ENCODE measurements around the gene ACIN1. TPM values are rescaled to one million over a fixed set of nuclear protein-coding genes. Genes with fewer than 3 reads are reported as not detected.

ACIN1 gene
- total and polyA plus RNA-seq, 10 of the 15 experiments (the other 5 are each of a cell fraction or from before 2014, with no cell fraction given): 4.3 to 148 (median 93.4) TPM

- ATAC-seq (peak; percentile 79), DNase-seq (ENCODE audit: low read depth, low spot score) (no peak), FAIRE-seq (peak; percentile 92)
- Histone ChIP-seq H3K36me3 (ENCODE audit: control insufficient read depth in 2 of 2, insufficient read depth in 2 of 2, low read length in 1 of 2) (peaks cover 25 to 60% of the 10 kb centered on the region in 2 experiments), H2AFZ (ENCODE audit: control insufficient read depth, low read depth, low read length) (no peak overlapping the region), H3K4me2 (ENCODE audit: control insufficient read depth, insufficient read depth) (no peak overlapping the region), H3K9ac (ENCODE audit: control insufficient read depth, insufficient read depth, low read length) (no peak overlapping the region), H3K4me1 (ENCODE audit: control insufficient read depth, insufficient read depth, low read length) (0 out of 2 replicates have a peak, but pooled peaks cover 1% of the 10 kb centered on the region), H3K27me3 (replicated peaks in 1 of 2; ENCODE audit: control insufficient read depth in 2 of 2, insufficient read depth in 2 of 2, low read length in 1 of 2) (no peaks in the 10 kb centered on the region), H3K27ac (ENCODE audit: control insufficient read depth, insufficient read depth) (no peak overlapping the region), H3K9me3 (replicated peaks; ENCODE audit: control insufficient read depth, insufficient read depth, low read length) (no peaks in the 10 kb centered on the region), H3K4me3 (no peak overlapping the region), H3K79me2 (ENCODE audit: control insufficient read depth, insufficient read depth, low read length) (no peaks in the 10 kb centered on the region), H4K20me1 (ENCODE audit: control insufficient read depth, insufficient read depth) (no peaks in the 10 kb centered on the region)
- SMC1A ChIA-PET (ENCODE audit: uncharacterized antibody, unreplicated experiment): interaction anchor here (0.9 to 2.6 kb wide), 15 partner anchors 8 to 303 kb away, joined by 3 to 15 read pairs (median 4); partner anchors contain the start of genes ACIN1, C14orf119, CDH24 and PPP1R3E
- intact Hi-C loops (cut with micrococcal nuclease; ENCODE audit: unreplicated experiment) (no loop called here), in situ Hi-C loops (cut with MboI) (no loop called here)
- POLR2A ChIA-PET: interaction anchor here (1.5 kb wide), 2 partner anchors 8 to 18 kb away, joined by 4 to 6 read pairs; partner anchors contain the start of genes ACIN1 and C14orf119
- CTCF ChIA-PET: interaction anchor here (0.6 to 7.5 kb wide), 44 partner anchors 9 to 488 kb away, joined by 3 to 80 read pairs (median 4); partner anchors contain the start of genes ACIN1, AJUBA, C14orf119 and CDH24
- RAD21 ChIA-PET (ENCODE audit: unreplicated experiment): interaction anchor here (1.1 to 3.2 kb wide), 6 partner anchors 8 to 104 kb away, joined by 3 to 19 read pairs (median 10); partner anchors contain the start of genes ACIN1 and C14orf119
- no TSS peak for BruUV-seq (replicated peaks)
- WGBS (ENCODE audit: insufficient coverage, insufficient replicate concordance, low lambda C conversion rate, missing lambda C conversion rate): 69% methylated on average over 5 of the region's 5 CpGs
- no peak for TF ChIP-seq EED (IDR thresholded peaks at IDR 0.05; ENCODE audit: low read depth)
- no peak for TF ChIP-seq SIX5 (IDR thresholded peaks at IDR 0.05; ENCODE audit: low read depth, low read length, severe bottlenecking)
- TF ChIP-seq SMC3 (IDR thresholded peaks at IDR 0.05; ENCODE audit: borderline replicate concordance, low read length): peak; percentile 38; the same call in 1 of the 2 replicates
- TF ChIP-seq POLR2AphosphoS5 (IDR thresholded peaks at IDR 0.05; ENCODE audit: low read length): no peak
- TF ChIP-seq ZNF207 (IDR thresholded peaks at IDR 0.05; ENCODE audit: borderline replicate concordance): no peak
- TF ChIP-seq ASH2L (IDR thresholded peaks at IDR 0.05; ENCODE audit: borderline replicate concordance, low read depth): no peak
- TF ChIP-seq CTCF (IDR thresholded peaks at IDR 0.05 in 2 of 3, conservative IDR thresholded peaks at IDR 0.05 in 1 of 3; ENCODE audit: control insufficient read depth in 2 of 3, extremely low read depth in 1 of 3, insufficient read depth in 1 of 3, low read depth in 3 of 3, low read length in 3 of 3): peak; percentile 49 to 60 (median 59)
- no peak for TF ChIP-seq HSF1 (IDR thresholded peaks at IDR 0.05; ENCODE audit: low read depth, low read length)
- TF ChIP-seq RAD21 (IDR thresholded peaks at IDR 0.05; ENCODE audit: insufficient read depth, low read depth, low read length): peak; percentile 48; the same call in 1 of the 2 replicates
Measured at GRCh38 chr14:23076785-23077408, 18.0 kb downstream of the ACIN1 start.

All from GM12878 (cell line).